Measurements from ENCODE around the gene TSHZ2. TPM values are rescaled to one million over a fixed set of nuclear protein-coding genes. Genes with fewer than 3 reads are reported as not detected.

TSHZ2 gene
- total RNA-seq, 1 donor from 2014 or later = 1.2 TPM

DNA sequence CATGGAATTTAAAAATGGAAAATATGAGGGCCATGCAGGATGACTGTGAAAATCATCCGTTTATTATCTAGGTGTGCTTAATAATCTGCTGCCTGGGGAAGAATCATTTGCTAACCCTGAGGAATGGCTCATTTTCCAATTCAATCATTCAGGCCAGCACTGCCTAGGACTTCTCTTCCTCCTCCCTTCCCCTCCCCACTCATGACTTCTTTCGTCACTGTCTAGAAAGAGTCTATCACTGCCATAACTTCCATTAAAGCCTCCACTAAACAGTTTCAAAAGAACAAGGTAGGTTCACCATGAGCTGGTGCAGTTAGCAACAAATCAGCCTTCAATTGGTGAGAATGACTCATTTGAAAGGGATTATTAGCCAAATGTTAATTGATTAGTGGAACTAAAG, 43.9 kb downstream of the TSHZ2 start:
- no peak for DNase-seq (ENCODE audit: low read depth)

GRCh38 chr20:53016534-53017042, 44.4 kb downstream of the TSHZ2 start:
- TF ChIP-seq CTCF (IDR thresholded peaks at IDR 0.05; ENCODE audit: insufficient read depth, low read depth, low read length) (no peak), EZH2 (IDR thresholded peaks at IDR 0.05; ENCODE audit: insufficient read depth, low read length) (no peak)
- H3K27me3 Mint-ChIP-seq (ENCODE audit: low read depth, unreplicated experiment) = no peaks in the 10 kb centered on the region
- Histone ChIP-seq H3K27ac (ENCODE audit: low read depth, low read length) (no peak overlapping the region), H3K4me3 (ENCODE audit: insufficient read depth, low read depth, low read length) (no peak overlapping the region), H4K20me1 (ENCODE audit: insufficient read depth, low read length) (no peaks in the 10 kb centered on the region), H3K36me3 (ENCODE audit: insufficient read depth, low read length) (no peaks in the 10 kb centered on the region), H3K9ac (ENCODE audit: low read length) (no peak overlapping the region), H3K4me2 (ENCODE audit: low read length) (no peak overlapping the region), H2AFZ (ENCODE audit: low read depth, low read length) (no peak overlapping the region), H3K9me3 (ENCODE audit: insufficient read depth, low read depth, low read length) (no peaks in the 10 kb centered on the region), H3K79me2 (ENCODE audit: insufficient read depth, low read length) (no peaks in the 10 kb centered on the region), H3K27me3 (ENCODE audit: insufficient read depth, low read length) (no peaks in the 10 kb centered on the region), H3K4me1 (ENCODE audit: insufficient read depth, low read length) (no peaks in the 10 kb centered on the region)
- DNase-seq (ENCODE audit: low read depth) (no peak), FAIRE-seq (no peak)
- no peaks in the 10 kb centered on the region for H3K4me1 Mint-ChIP-seq (ENCODE audit: low read depth, unreplicated experiment)
- H3K9me3 Mint-ChIP-seq (ENCODE audit: unreplicated experiment) = peaks cover 5% of the 10 kb centered on the region
- no peak overlapping the region for H3K4me3 Mint-ChIP-seq (ENCODE audit: unreplicated experiment)
- H3K36me3 Mint-ChIP-seq (ENCODE audit: low read depth, unreplicated experiment) = no peaks in the 10 kb centered on the region
- no peak overlapping the region for H3K27ac Mint-ChIP-seq (ENCODE audit: unreplicated experiment)

More for the DNA sequence above, 43.9 kb downstream of the TSHZ2 start:
- Histone ChIP-seq H3K4me3 (ENCODE audit: insufficient read depth, low read depth, low read length) (no peak overlapping the region), H3K4me2 (ENCODE audit: low read length) (no peak overlapping the region), H3K79me2 (ENCODE audit: insufficient read depth, low read length) (no peaks in the 10 kb centered on the region), H3K27me3 (ENCODE audit: insufficient read depth, low read length) (no peaks in the 10 kb centered on the region), H3K9ac (ENCODE audit: low read length) (no peak overlapping the region), H3K27ac (ENCODE audit: low read depth, low read length) (no peak overlapping the region), H3K36me3 (ENCODE audit: insufficient read depth, low read length) (no peaks in the 10 kb centered on the region), H4K20me1 (ENCODE audit: insufficient read depth, low read length) (no peaks in the 10 kb centered on the region), H3K9me3 (ENCODE audit: insufficient read depth, low read depth, low read length) (no peaks in the 10 kb centered on the region), H2AFZ (ENCODE audit: low read depth, low read length) (no peak overlapping the region), H3K4me1 (ENCODE audit: insufficient read depth, low read length) (no peaks in the 10 kb centered on the region)
- H3K9me3 Mint-ChIP-seq (ENCODE audit: unreplicated experiment) = peaks cover 5% of the 10 kb centered on the region
- no peak overlapping the region for H3K4me3 Mint-ChIP-seq (ENCODE audit: unreplicated experiment)
- no peaks in the 10 kb centered on the region for H3K27me3 Mint-ChIP-seq (ENCODE audit: low read depth, unreplicated experiment)
- TF ChIP-seq EZH2 (IDR thresholded peaks at IDR 0.05; ENCODE audit: insufficient read depth, low read length) = no peak
- no peak for TF ChIP-seq CTCF (IDR thresholded peaks at IDR 0.05; ENCODE audit: insufficient read depth, low read depth, low read length)
- no peak for FAIRE-seq
- H3K36me3 Mint-ChIP-seq (ENCODE audit: low read depth, unreplicated experiment) = no peaks in the 10 kb centered on the region
- no peak overlapping the region for H3K27ac Mint-ChIP-seq (ENCODE audit: unreplicated experiment)
- no peaks in the 10 kb centered on the region for H3K4me1 Mint-ChIP-seq (ENCODE audit: low read depth, unreplicated experiment)

GRCh38 chr20:53017206-53017605, 45.0 kb downstream of the TSHZ2 start:
- H3K9me3 Mint-ChIP-seq (ENCODE audit: unreplicated experiment) = peaks cover 5% of the 10 kb centered on the region
- no peak for FAIRE-seq
- Histone ChIP-seq H3K9me3 (ENCODE audit: insufficient read depth, low read depth, low read length) (no peaks in the 10 kb centered on the region), H4K20me1 (ENCODE audit: insufficient read depth, low read length) (no peaks in the 10 kb centered on the region), H3K79me2 (ENCODE audit: insufficient read depth, low read length) (no peaks in the 10 kb centered on the region), H3K4me3 (ENCODE audit: insufficient read depth, low read depth, low read length) (no peak overlapping the region), H3K9ac (ENCODE audit: low read length) (no peak overlapping the region), H3K4me1 (ENCODE audit: insufficient read depth, low read length) (no peaks in the 10 kb centered on the region), H3K27ac (ENCODE audit: low read depth, low read length) (no peak overlapping the region), H3K27me3 (ENCODE audit: insufficient read depth, low read length) (no peaks in the 10 kb centered on the region), H2AFZ (ENCODE audit: low read depth, low read length) (no peak overlapping the region), H3K36me3 (ENCODE audit: insufficient read depth, low read length) (no peaks in the 10 kb centered on the region), H3K4me2 (ENCODE audit: low read length) (no peak overlapping the region)
- H3K27me3 Mint-ChIP-seq (ENCODE audit: low read depth, unreplicated experiment) = no peaks in the 10 kb centered on the region
- H3K36me3 Mint-ChIP-seq (ENCODE audit: low read depth, unreplicated experiment) = no peaks in the 10 kb centered on the region
- H3K4me1 Mint-ChIP-seq (ENCODE audit: low read depth, unreplicated experiment) = peaks cover 2% of the 10 kb centered on the region
- no peak for TF ChIP-seq CTCF (IDR thresholded peaks at IDR 0.05; ENCODE audit: insufficient read depth, low read depth, low read length)
- no peak for TF ChIP-seq EZH2 (IDR thresholded peaks at IDR 0.05; ENCODE audit: insufficient read depth, low read length)
- H3K27ac Mint-ChIP-seq (ENCODE audit: unreplicated experiment) = no peak overlapping the region
- DNase-seq (ENCODE audit: low read depth) = no peak
- H3K4me3 Mint-ChIP-seq (ENCODE audit: unreplicated experiment) = no peak overlapping the region

Data from astrocyte (in vitro differentiated cells and primary cell).